HG03097 (cell line): Measurements from ENCODE around the gene KLC1.
A peak's percentile ranks its signal among the peaks of the same experiment; 100 is the strongest.
"Not testable (repeated sequence)": the region's sequence is repeated elsewhere in the genome, so short reads cannot be mapped to it uniquely, and the experiment has no call there.

Experiments
- ATAC-seq: cut with Tn5 transposase; IDR thresholded peaks from one replicate; pipeline ENCODE4 v1.9.1; 2021; ENCODE audit not compliant: unreplicated experiment, low FRiP score

The KLC1 gene

DNA sequence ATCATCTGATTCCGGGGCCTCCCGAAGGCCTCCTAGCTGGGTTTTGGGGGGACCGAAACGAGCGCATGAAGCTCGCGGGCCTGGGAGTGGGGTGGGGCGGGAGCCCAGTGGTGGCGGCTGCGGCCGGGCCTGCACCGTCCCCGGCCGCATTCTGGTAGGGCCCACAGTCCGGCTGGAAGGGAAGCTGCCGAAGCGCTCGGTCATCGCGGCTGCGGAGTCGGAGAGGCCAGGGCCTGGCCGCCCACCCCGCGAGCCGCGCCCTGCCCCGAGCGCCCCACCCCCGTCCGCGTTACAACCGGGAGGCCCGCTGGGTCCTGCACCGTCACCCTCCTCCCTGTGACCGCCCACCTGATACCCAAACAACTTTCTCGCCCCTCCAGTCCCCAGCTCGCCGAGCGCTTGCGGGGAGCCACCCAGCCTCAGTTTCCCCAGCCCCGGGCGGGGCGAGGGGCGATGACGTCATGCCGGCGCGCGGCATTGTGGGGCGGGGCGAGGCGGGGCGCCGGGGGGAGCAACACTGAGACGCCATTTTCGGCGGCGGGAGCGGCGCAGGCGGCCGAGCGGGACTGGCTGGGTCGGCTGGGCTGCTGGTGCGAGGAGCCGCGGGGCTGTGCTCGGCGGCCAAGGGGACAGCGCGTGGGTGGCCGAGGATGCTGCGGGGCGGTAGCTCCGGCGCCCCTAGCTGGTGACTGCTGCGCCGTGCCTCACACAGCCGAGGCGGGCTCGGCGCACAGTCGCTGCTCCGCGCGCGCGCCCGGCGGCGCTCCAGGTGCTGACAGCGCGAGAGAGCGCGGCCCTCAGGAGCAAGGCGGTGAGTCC lies at the start of gene KLC1:
KLC1 (plus strand) TSS at position 528 of the 819 bp plus-strand sequence. CDS start 25,354 bp downstream, outside the sequence.
- ATAC-seq: peak; percentile 37

DNA sequence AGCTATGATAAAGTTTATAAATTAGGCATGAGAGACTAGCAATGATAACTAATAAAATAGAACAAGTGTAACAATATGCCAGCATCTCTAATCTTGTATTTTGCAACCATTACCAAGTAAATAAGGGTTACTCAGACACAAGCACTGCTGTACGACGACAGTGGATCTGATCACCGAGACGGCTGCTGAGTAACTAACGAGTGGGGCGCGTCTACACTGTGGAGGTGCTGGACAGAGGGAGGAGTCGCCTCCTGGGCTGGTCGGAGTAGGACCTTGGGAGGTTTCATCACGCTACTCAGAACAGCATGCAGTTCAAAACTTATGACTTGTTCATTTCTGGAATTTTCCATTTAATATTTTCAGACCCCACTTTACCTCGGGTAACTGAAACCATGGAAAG lies 47.8 kb upstream of the KLC1 start:
- no peak for ATAC-seq

DNA sequence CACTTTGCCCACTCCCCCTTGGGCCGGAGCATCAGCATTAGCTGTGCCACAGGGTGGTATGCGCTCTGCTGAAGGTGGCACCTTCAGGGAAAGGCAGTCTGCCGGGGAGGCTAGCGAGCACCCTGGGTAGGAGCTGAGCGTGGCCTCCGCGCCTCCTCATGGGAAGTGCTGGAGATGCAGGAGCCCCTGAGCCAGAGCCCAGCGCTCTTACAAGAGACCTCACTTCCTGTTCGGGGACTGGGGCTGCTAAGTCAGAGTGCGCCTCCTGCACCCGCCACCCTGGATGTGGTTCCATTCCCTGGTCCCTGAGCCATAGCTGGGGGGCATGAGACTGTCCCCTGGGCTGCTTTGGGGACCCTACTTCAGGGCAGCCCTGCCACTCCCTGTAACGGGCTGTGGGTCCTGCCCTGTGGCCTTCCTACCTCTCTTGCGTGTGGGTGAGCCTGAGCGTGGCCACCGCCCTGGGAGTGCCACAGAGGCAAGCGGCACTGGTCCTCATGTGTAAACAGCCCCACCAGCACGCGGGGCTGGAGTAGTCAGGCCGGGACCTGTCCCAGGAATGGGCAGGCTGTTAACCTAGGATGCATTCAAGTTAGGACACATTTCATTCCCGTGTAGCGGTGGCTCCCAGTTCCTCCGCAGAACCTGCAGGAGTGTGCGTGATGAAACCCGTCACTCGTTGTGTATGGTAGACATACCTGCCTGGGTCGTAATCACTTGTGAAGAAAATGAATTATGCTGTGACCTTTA lies 46.9 kb upstream of the KLC1 start:
- no peak for ATAC-seq

DNA sequence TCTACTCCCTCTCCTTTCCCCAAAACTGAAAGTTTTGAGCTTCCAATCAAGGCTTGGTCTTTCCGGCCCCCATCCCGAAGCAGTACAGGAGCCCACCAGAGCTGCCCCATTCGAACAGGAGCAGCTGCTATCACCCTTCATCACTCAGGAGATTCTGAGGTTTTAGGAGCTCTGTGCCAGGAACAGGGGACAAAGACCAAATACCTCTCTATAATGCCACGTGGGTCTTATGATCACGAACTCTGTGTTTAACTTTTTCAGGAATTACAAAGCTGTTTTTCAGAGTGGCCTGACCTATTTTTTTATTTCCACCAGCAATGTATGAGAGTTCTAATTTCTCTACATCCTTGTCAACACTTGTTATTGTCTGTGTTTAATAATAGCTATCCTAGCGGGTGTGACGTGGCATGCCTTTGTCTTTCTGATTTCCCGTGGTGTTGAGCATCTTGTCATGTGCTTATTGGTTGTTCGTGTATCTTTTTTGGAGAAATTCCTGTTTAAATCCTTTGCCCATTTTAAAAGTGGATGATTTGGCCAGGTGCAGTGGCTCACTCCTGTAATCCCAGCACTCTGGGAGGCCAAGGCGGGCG lies 44.6 kb upstream of the KLC1 start:
- ATAC-seq: no peak

DNA sequence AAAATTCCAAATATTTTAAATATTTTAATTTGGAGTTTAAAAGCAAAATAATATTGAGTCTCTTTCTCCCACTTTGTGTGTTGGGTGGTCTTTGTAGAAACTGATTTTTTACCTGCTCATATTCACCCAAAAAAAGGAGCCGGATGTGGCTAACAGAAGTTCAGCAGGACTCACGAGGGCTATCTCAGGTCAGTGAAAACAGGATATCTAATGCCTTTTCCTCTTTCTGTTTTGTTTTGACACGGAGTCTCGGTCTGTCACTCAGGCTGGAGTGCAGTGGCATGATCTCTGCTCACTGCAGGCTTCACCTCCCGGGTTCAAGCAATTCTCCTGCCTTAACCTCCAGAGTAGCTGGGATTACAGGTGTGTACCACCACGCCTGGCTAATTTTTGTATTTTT lies 35.4 kb upstream of the KLC1 start:
- peak; percentile 70 for ATAC-seq

DNA sequence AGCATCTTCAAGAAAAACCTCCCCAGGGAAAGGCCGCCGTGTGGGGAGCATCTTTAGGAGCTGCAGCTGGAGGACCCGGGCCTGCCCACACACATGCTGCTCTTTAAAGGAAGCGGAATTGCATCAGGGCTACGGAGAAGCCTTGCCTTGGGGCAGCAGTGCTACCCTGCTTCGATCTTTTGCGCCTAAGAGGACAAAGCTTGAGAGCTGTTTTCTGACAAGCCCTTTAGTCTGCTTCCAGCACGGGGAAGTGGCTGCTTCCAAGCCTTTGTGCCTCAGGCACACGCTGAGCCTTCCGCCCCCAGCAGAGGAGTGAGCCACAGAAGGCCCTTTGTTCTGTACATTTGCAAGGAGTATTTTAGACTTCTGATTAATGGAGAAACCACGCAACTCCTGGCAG lies 34.7 kb upstream of the KLC1 start:
- ATAC-seq: no peak

DNA sequence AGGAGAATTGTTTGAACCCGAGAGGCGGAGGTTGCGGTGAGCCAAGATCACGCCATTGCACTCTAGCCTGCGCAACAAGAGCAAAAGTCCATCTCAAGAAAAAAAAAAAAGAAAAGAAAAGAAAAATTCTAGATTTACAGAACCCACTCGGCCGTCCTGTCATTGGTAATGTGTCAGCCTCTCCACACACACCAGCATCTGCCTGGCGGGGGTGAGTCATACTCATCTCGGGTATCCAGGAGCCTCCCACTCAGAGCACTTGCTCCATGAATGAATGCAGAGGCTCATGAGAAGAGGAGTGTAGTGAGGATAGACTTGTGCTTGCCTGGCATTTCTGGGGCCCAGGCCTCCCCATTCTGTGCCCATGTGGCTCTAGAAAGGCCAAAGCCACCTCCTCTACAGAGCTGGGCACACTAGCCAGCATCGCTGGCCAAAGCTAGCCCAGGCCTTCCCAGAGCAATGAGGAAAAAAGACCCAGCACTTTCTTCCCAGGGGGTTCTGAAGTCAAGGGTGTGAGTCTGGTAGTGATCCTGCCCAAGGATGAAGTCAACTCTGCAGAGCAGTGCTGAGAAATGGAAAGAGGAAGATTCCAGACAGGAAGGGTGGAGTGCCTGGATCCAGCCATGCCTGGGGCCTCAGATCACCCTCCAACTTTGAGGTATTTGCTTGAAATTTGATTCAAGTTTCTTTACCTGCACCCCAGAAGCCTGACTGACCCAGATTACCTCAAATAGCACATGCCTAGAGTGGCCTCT lies 31.2 kb upstream of the KLC1 start:
- no peak for ATAC-seq

DNA sequence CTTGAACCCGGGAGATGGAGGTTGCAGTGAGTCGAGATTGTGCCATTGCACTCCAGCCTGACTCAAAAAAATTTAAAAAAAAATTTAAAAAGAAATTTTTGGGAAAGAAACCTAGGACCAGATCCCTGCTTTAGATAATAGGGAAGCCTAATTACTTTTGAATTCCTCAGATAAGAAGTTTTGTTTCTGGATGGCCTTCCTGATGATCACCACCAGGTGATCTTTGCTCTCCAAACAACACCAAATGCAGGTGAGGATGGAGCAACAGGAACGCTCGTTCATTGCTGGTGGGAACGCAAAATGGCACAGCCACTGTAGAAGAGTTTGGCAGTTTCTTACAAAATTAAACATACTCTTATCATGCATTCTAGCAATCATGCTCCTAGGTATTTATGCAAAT lies 28.5 kb upstream of the KLC1 start:
- ATAC-seq: no peak

DNA sequence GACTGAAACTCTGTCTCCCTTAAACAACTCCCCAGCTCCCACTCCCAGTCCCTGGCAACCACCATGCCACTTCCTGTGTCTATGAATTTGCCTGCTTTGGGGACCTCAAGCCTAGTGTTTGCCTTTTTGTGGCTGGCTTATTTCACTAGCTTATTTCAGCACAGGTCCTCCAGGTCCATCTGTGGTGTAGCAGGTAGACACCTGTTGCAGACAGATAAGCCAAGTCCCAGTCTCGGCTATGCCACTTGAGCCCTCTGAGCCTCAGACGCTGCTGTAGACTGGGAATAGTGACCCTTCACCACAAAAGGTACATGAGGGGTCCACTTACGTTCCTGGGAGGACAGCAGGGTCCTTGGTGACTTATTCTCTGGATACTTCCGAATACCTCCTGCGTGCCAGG lies 24.4 kb upstream of the KLC1 start:
- ATAC-seq: no peak

DNA sequence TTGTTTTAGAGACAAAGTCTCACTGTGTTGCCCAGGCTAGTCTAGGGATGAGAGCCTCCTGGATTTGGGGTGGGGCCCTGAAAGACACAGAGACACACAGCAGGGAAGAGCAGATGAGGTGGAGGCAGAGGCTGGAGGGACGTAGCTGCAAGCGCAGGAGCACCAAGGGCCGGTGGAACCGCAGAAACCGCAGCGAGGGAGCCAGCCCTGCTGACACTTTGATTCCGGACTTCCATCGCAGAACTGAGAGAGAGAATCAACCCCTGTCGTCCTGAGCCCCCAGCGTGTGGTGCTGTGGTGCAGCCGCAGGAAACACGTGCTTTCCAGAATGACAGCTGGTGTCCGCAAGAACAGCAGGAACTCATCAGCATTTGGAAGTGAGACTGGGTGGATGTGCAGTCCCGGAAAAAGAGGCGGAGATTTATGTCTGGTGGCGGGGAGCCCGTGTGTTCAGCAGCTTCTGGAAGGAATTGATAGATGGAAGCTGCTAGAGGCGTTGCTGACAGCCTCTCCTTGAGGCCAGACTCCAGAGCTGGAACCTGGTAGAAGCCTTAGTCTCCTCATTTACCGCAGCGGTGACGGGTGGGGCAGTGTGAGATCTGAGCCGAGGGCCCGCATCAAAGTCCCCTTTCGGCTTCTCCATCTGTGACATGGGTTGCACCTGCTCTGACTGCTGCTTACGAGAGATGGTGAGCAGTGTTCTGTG lies 21.9 kb upstream of the KLC1 start:
- ATAC-seq: peak; percentile 53

DNA sequence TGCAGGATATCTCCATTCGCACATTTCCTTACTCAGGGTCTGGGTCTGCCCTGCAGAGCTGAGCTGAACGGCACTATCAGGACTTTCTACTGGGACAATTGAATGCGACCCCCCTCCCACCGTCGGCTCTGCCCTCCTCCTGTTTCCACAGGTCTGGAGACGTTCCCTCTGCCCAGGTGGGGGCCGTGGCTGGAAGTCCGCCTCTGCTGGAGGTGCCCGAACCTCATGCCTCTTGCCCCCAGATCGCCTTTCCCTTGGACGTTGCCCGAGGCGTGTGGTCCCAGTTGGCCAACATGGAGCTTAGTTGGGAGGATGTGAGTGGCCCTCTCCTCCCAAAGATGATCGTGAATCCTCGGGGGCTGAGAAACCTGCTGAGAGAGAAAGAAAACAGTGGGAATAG lies 21.2 kb upstream of the KLC1 start:
- no peak for ATAC-seq

DNA sequence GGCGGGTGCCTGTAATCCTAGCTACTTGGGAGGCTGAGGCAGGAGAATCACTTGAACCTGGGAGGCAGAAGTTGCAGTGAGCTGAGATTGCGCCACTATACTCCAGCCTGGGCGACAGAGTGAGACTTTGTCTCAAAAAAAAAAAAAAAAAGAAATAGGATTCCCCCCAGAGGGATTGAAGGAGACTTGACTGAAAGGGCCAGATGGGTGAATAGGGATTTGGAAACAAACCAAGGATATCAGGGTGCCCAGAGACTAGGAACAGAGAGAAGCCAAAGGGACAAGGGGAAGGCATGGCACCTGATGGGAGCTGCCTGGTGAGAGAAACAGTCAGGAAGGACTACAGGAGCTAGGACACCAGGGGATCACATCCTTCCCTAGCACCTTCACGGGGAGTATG lies 19.9 kb upstream of the KLC1 start:
- not testable (repeated sequence) for ATAC-seq

DNA sequence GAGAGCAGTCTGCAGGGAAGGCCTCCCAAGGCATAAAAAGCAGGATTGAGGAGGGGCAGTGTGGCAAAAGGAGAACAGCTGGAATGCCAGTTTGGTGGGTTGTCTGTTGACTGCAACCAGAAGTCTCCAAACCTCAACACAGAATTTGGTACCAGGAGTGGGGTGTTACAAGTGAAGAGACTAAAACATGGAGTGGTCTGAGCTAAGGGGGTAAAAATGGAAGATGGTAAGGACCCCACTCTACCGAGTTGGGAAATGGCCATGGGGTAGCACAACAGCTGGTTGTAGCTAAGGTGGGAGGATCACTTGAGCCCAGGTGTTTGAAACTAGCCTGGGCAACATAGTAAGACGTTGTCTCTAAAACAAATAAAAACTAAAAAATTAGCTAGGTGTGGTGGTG lies 17.8 kb upstream of the KLC1 start:
- no peak for ATAC-seq

DNA sequence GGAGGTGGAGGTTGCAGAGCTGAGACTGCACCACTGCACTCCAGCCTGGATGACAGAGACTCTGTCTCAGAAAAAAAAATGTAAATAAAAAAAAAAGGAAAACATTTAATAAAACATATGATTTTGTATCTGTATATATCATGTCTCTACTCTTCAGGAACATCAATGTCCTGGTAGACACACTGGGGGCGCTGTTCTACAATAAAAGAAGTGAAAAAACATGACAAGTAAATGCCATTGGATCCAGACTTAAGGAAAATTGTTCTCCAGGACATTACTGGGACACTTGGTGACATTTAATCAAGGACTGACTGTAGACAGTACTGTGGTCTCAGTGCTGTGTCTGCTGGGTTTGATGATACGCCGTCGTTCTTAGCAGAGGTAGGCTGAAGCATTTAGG lies 15.5 kb upstream of the KLC1 start:
- no peak for ATAC-seq

DNA sequence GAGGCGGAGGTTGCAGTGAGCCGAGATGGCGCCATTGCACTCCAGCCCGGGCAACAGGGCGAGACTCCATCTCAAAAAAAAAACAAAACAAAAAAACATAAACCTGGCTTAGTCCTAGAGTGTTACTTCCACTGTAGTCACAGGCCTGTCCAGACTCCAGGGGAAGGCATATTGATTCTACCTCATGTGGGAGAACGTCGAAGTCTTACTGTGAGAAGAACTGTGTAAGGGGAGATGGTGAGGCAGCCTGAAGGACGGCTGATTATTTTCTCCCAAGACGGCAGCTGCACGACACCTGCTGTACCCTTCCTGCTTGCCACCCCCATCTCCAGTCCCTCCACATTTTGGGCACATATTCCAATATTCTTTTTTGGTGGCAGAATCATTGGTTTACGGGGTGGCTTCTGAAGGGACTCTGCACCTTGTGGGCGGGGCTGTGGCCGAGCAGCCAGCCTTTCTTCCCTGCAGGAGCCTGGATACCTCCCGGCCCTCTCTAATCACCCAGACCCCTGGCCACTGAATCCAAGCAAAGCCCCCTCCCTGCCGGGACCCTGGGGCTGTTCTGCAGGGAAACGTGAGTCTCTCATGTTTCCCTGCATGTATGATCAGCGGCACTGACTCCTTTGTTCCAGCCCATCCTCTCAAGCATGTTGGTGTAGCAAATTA lies 12.2 kb upstream of the KLC1 start:
- no peak for ATAC-seq

DNA sequence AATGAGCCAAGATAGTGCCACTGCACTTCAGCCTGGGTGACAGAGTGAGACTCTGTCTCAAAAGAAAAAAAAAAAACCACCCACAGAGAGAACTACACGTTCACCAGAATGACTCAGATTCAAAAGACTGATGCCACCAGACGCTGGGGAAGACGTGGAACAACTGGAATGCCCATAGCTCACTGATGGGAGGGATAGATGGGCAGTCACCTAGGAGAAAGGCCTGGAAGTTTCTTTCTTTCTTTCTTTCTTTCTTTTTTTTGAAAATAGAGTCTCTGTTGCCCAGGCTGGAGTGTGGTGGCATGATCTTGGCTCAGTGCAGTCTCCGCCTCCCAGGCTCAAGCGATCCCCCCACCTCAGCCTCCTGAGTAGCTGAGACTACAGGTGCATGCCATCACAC lies 10.0 kb upstream of the KLC1 start:
- ATAC-seq: no peak

DNA sequence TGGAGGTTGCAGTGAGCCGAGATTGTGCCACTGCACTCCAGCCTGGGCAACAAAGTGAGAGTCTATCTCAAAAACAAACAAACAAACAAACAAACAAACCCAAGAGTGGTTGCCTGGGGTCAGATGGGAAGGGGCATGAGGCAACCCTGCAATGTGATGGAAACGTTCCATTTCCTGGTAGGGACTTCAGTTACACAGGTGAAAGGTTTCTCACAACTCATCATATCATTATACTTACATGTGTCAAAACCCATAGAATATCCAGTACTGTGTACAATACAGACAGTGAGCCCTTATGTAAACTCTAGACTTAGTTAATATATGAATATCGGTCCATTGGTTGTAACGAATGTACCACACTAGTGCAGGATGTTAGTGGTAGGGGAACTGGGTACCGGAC lies 7.2 kb upstream of the KLC1 start:
- ATAC-seq: no peak

DNA sequence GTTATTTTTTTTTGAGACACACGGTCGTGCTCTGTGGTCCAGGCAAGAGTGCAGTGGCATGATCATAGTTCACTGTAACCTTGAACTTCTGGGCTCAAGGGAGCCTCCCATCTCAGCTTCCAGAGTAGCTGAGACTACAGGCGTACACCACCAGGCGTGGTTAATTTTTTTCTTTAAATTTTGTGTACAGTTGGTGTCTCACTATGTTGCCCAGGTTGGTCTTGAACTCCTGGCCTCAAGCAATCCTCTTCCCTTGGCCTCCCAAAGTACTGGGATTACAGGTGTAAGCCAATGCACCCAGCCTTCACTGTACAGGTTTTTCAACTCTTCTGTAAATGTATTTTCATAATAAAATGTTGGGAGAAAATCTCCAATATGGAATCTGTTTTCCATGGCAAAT lies 5.7 kb upstream of the KLC1 start:
- no peak for ATAC-seq

DNA sequence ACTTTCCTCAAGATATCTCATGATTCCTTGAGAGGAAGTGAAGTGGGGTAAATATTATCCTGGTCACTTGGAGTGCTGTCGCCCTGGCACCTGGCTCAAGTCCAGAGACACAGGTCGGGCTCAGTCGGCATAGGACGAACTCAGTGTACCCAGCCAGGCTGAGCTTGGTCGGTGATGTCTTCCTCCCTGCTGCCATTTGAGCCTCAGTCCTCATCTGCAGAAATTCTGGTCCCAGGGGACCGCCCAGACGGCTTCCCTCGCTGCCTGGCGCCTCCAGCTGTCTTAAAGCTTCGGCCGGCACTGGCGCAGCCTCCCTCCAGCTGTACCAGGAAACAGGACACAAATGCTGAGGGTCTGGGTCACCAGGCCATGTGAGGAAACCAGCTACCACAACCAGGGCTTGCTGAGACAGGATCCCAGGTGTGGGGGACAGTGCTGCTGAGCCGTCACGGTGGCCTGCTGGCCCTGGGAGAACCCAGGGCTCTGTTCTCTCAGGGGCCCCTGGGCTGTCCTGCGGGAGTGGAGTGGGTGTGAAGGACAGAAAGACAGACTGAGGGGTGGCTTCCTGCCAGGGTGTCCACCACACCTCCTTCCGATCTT lies 5.0 kb upstream of the KLC1 start:
- ATAC-seq: no peak
